Mesothelial cell of epicardium (in vitro differentiated cells): ENCODE measurements around the gene TTC39B. TPM values are rescaled to one million over a fixed set of nuclear protein-coding genes. Genes with fewer than 3 reads are reported as not detected.
A peak's percentile ranks its signal among the peaks of the same experiment; 100 is the strongest.

Experiments
- DNase-seq, 2 experiments: peaks; one replicate each; pipeline ENCODE4 v3.0.0; 2021; ENCODE audit warnings: low spot score in 2 of 2; ENCODE audit not compliant: unreplicated experiment in 2 of 2
- H3K27ac Mint-ChIP-seq: 2 replicates; pipeline ENCODE4 v1.8.0; 2021; ENCODE audit warnings: mixed read lengths
- H3K27me3 Mint-ChIP-seq: 2 replicates; pipeline ENCODE4 v1.8.0; 2021; ENCODE audit warnings: low read depth, mixed read lengths
- H3K36me3 Mint-ChIP-seq: 2 replicates; pipeline ENCODE4 v1.8.0; 2021; ENCODE audit warnings: mixed read lengths
- H3K4me1 Mint-ChIP-seq: 2 replicates; pipeline ENCODE4 v1.8.0; 2021; ENCODE audit warnings: mixed read lengths
- H3K4me3 Mint-ChIP-seq: 2 replicates; pipeline ENCODE4 v1.8.0; 2021; ENCODE audit warnings: mild to moderate bottlenecking, moderate library complexity, mixed read lengths
- H3K9me3 Mint-ChIP-seq: 2 replicates; pipeline ENCODE4 v1.8.0; 2021; ENCODE audit warnings: mixed read lengths
- total RNA-seq: library from RNA; stranded (reverse); gene quantifications from 3 replicates; pipeline ENCODE4 v1.2.1, GENCODE V29; 2021
- TF ChIP-seq, protein P1 (sequence below): fragments of 200-600 bp; sonication (generic); IDR thresholded peaks from one replicate; pipeline ENCODE4 v1.5.0; 2021; ENCODE audit warnings: antibody characterized with exemption; ENCODE audit not compliant: unreplicated experiment

The TTC39B gene
- total RNA-seq, 1 donor from 2014 or later: 6.0 TPM

DNA sequence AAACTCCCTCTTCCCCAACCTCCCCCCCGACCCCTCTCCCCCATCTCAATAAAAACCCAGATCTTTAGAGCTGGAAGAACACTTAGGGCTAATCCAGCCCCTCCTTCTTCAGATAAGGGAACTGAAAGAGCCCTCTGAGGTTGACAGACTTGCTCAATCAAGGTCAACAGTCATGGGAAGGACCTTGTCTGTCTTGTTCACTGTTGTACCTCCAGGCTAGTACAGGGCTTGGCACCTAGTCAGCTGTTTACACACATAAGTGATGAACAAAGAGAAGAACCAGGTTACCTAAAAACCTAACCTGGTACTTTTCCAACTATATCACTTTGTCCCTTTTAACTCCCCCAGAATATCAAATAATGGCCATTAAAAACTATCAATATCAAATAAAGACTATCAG lies 2.4 kb downstream of the TTC39B start:
- TF ChIP-seq, protein P1, sequence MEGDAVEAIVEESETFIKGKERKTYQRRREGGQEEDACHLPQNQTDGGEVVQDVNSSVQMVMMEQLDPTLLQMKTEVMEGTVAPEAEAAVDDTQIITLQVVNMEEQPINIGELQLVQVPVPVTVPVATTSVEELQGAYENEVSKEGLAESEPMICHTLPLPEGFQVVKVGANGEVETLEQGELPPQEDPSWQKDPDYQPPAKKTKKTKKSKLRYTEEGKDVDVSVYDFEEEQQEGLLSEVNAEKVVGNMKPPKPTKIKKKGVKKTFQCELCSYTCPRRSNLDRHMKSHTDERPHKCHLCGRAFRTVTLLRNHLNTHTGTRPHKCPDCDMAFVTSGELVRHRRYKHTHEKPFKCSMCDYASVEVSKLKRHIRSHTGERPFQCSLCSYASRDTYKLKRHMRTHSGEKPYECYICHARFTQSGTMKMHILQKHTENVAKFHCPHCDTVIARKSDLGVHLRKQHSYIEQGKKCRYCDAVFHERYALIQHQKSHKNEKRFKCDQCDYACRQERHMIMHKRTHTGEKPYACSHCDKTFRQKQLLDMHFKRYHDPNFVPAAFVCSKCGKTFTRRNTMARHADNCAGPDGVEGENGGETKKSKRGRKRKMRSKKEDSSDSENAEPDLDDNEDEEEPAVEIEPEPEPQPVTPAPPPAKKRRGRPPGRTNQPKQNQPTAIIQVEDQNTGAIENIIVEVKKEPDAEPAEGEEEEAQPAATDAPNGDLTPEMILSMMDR: no peak
- DNase-seq: no peak
- H3K27me3 Mint-ChIP-seq: peaks cover 2% of the 10 kb centered on the region
- no peak overlapping the region for H3K4me3 Mint-ChIP-seq
- no peak overlapping the region for H3K27ac Mint-ChIP-seq
- H3K4me1 Mint-ChIP-seq: peaks cover 16% of the 10 kb centered on the region
- H3K9me3 Mint-ChIP-seq: no peaks in the 10 kb centered on the region
- no peaks in the 10 kb centered on the region for H3K36me3 Mint-ChIP-seq

DNA sequence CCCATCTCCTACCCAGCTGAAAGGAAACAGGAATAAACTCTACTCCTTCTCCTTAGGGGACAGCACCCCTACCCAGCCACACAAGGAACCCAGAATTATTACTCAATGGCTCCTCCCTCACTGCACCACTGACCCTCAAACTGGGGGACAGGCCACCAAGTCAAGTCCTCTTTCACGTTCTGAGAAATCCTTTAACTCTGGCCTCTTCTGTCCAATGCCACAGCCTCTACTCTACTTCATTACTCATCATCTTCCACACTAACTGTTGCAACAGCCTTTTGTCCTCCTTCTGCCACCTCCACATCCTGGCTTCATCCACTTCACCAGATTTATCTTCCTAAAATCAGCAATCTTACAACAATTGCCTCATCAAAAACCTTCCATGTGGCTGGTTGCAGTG lies 6.8 kb downstream of the TTC39B start:
- Mint-ChIP-seq H3K27me3 (no peaks in the 10 kb centered on the region), H3K36me3 (peaks cover 12% of the 10 kb centered on the region), H3K4me3 (no peak overlapping the region), H3K27ac (no peak overlapping the region), H3K4me1 (peaks cover 10% of the 10 kb centered on the region), H3K9me3 (peaks cover 17% of the 10 kb centered on the region)
- TF ChIP-seq, protein P1: no peak
- DNase-seq: no peak

- peaks cover 12% of the 10 kb centered on the region for H3K36me3 Mint-ChIP-seq
- peaks cover 10% of the 10 kb centered on the region for H3K4me1 Mint-ChIP-seq
- TF ChIP-seq, protein P1: no peak
- DNase-seq: no peak
- no peaks in the 10 kb centered on the region for H3K27me3 Mint-ChIP-seq
- H3K9me3 Mint-ChIP-seq: peaks cover 17% of the 10 kb centered on the region
- no peak overlapping the region for H3K27ac Mint-ChIP-seq
- no peak overlapping the region for H3K4me3 Mint-ChIP-seq
These were observed 7.6 kb downstream of the TTC39B start for GRCh38 chr9:15299374-15299939.

DNA sequence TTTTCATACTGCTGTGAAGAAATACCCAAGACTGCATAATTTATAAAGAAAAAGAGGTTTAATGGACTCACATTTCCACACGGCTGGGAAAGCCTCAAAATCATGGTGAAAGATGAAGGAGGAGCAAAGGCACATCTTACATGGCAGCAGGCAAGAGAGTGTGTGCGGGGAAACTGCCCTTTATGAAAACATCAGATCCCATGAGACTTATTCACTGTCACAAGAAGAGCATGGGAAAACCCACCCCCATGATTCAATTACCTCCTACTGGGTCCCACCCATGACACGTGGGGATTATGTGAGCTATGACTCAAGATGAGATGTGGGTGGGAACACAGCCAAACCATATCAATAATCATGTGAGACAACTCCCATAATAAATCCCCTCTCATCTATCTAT lies 8.7 kb downstream of the TTC39B start:
- Mint-ChIP-seq H3K36me3 (peaks cover 12% of the 10 kb centered on the region), H3K4me3 (no peak overlapping the region), H3K27me3 (no peaks in the 10 kb centered on the region), H3K4me1 (peaks cover 13% of the 10 kb centered on the region), H3K27ac (no peak overlapping the region), H3K9me3 (peaks cover 17% of the 10 kb centered on the region)
- TF ChIP-seq, protein P1: no peak
- DNase-seq: no peak

DNA sequence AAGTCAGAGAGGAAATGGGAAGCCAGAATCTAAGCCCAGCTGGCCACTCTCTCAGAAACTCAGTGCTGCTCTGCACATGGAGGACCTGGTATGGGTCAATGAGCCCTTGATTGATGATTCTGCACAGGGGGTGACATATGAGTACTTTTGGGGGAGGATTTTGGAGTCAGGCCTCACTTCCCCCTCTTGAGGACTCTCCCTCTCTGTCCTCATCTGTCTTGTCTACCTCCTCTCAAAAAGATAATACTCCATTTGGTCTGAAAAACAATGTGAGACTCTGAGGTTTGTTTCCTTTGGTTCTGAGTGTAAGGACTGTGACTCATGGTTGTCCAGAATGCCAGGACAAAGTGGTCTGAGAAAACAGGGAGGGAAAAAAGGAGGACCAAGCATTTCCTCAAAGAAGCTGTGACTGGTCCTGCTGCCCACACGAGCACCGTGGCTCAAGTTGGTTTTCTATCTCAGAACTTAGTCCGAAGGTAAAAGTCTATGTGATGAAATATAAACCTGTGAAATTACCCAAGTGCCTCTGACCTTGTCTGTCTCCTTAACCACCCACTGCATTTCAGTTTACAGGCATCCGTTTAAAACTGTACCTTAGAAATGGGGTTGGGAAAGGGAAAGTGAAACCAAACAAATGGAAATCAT lies 11.1 kb downstream of the TTC39B start:
- Mint-ChIP-seq H3K27ac (no peak overlapping the region), H3K9me3 (peaks cover 17% of the 10 kb centered on the region), H3K4me3 (peak overlapping the region; percentile 25), H3K27me3 (no peaks in the 10 kb centered on the region), H3K4me1 (peaks cover 13% of the 10 kb centered on the region), H3K36me3 (peaks cover 12% of the 10 kb centered on the region)
- TF ChIP-seq, protein P1: no peak
- DNase-seq: no peak
